NOMO-1 treated with DMSO at 0.1 percent for 48 hours (cell line): ENCODE data around the gene PARVB.
"Not testable (repeated sequence)": the region's sequence is repeated elsewhere in the genome, so short reads cannot be mapped to it uniquely, and the experiment has no call there.

ENCODE experiments used
- DNase-seq: peaks from one replicate; lab custom pipeline; 2025; ENCODE audit not compliant: unreplicated experiment; lab: John Stamatoyannopoulos, UW

Gene PARVB

GRCh38 chr22:44102121-44102520 lies 78.0 kb downstream of the PARVB start:
- DNase-seq = no peak

GRCh38 chr22:44102856-44103255 lies 78.8 kb downstream of the PARVB start:
- no peak for DNase-seq

- DNase-seq = no peak
Observed at GRCh38 chr22:44103735-44104480, 79.8 kb downstream of the PARVB start.

GRCh38 chr22:44107340-44107739 lies 83.2 kb downstream of the PARVB start:
- no peak for DNase-seq

GRCh38 chr22:44108076-44108475 lies 84.0 kb downstream of the PARVB start:
- DNase-seq = no peak

- DNase-seq = no peak
Observed at GRCh38 chr22:44108806-44109385, 84.8 kb downstream of the PARVB start.

- no peak for DNase-seq
Observed at GRCh38 chr22:44109416-44109815, 85.3 kb downstream of the PARVB start.

- not testable (repeated sequence) for DNase-seq
Observed at GRCh38 chr22:44110656-44111055, 86.6 kb downstream of the PARVB start.

GRCh38 chr22:44111562-44112155 lies 87.6 kb downstream of the PARVB start:
- no peak for DNase-seq

GRCh38 chr22:44112191-44112590 lies 88.1 kb downstream of the PARVB start:
- no peak for DNase-seq

- DNase-seq = no peak
Observed at GRCh38 chr22:44116331-44116730, 92.2 kb downstream of the PARVB start.

- DNase-seq = no peak
Observed at GRCh38 chr22:44116755-44117684, 92.9 kb downstream of the PARVB start.

- no peak for DNase-seq
Observed at GRCh38 chr22:44117746-44118145, 93.6 kb downstream of the PARVB start.

- DNase-seq = no peak
Observed at GRCh38 chr22:44118645-44119315, 94.7 kb downstream of the PARVB start.

- no peak for DNase-seq
Observed at GRCh38 chr22:44119669-44120313, 95.7 kb downstream of the PARVB start.

GRCh38 chr22:44120314-44120704 lies 96.2 kb downstream of the PARVB start:
- no peak for DNase-seq

- no peak for DNase-seq
Observed at GRCh38 chr22:44125421-44125820, 101.3 kb downstream of the PARVB start.

- DNase-seq = no peak
Observed at GRCh38 chr22:44126807-44127206, 102.7 kb downstream of the PARVB start.

- DNase-seq = peak; percentile 56
Observed at GRCh38 chr22:44127356-44127755, 103.3 kb downstream of the PARVB start.

GRCh38 chr22:44128958-44129618 lies 105.0 kb downstream of the PARVB start:
- no peak for DNase-seq
